MM.1S (cell line): ENCODE data around the gene PSMA2.

Experiments used
- DNase-seq: peaks from one replicate; pipeline ENCODE4 v3.0.0-alpha.2; 2015
- H2AFZ ChIP-seq: fragments of 300-600 bp; sonication (generic); 2 replicates; pipeline ENCODE4 v1.6.0; 2016; ENCODE audit warnings: antibody characterized with exemption, low read length
- H3F3A ChIP-seq: fragments of 300-600 bp; sonication (generic); 2 replicates; pipeline ENCODE4 v1.6.1; 2016; ENCODE audit warnings: mild to moderate bottlenecking, antibody characterized with exemption, low read length, moderate library complexity, mixed read lengths; ENCODE audit not compliant: insufficient read depth
- H3K27ac ChIP-seq: fragments of 300-600 bp; sonication (generic); 2 replicates; pipeline ENCODE4 v1.5.1; 2016; ENCODE audit warnings: mild to moderate bottlenecking, low read length
- H3K27me3 ChIP-seq: fragments of 300-600 bp; sonication (generic); replicated peaks from 2 replicates; pipeline ENCODE4 v1.6.0; 2016; ENCODE audit warnings: low read length; ENCODE audit not compliant: insufficient read depth
- H3K36me3 ChIP-seq: fragments of 300-600 bp; sonication (generic); replicated peaks from 2 replicates; pipeline ENCODE4 v1.6.1; 2016; ENCODE audit warnings: mild to moderate bottlenecking, low read length, mixed read lengths; ENCODE audit not compliant: insufficient read depth
- H3K4me1 ChIP-seq: fragments of 300-600 bp; sonication (generic); 2 replicates; pipeline ENCODE4 v1.6.1; 2016; ENCODE audit warnings: low read length, mixed read lengths
- H3K4me2 ChIP-seq: fragments of 300-600 bp; sonication (generic); 2 replicates; pipeline ENCODE4 v1.6.0; 2016; ENCODE audit warnings: low read depth, low read length
- H3K4me3 ChIP-seq: fragments of 300-600 bp; sonication (generic); 2 replicates; pipeline ENCODE4 v1.5.1; 2016; ENCODE audit warnings: low read length, mixed read lengths
- H3K79me2 ChIP-seq: fragments of 300-600 bp; sonication (generic); 2 replicates; pipeline ENCODE4 v1.6.1; 2016; ENCODE audit warnings: mixed run types, low read length, mixed read lengths
- H3K9ac ChIP-seq: fragments of 300-600 bp; sonication (generic); 2 replicates; pipeline ENCODE4 v1.6.1; 2016; ENCODE audit warnings: low read length, mixed read lengths
- H3K9me2 ChIP-seq: fragments of 300-600 bp; sonication (generic); replicated peaks from 2 replicates; pipeline ENCODE4 v1.6.1; 2016; ENCODE audit warnings: mild to moderate bottlenecking, low read length, mixed read lengths; ENCODE audit not compliant: insufficient read depth
- H3K9me3 ChIP-seq: fragments of 300-600 bp; sonication (generic); replicated peaks from 2 replicates; pipeline ENCODE4 v1.6.1; 2016; ENCODE audit warnings: mild to moderate bottlenecking, low read length, mixed read lengths; ENCODE audit not compliant: insufficient read depth
- H4K20me1 ChIP-seq: fragments of 300-600 bp; sonication (generic); 2 replicates; pipeline ENCODE4 v1.6.1; 2016; ENCODE audit warnings: mild to moderate bottlenecking, low read length, moderate library complexity, mixed read lengths; ENCODE audit not compliant: insufficient read depth
- EZH2 ChIP-seq: fragments of 300-600 bp; sonication (generic); optimal IDR thresholded peaks from 2 replicates; pipeline ENCODE3; 2017; ENCODE audit warnings: low read depth, mild to moderate bottlenecking, antibody characterized with exemption, low read length, mixed read lengths
- EZH2phosphoT487 ChIP-seq: fragments of 300-600 bp; sonication (generic); IDR thresholded peaks from 2 replicates; pipeline ENCODE4 v1.6.1; 2018; ENCODE audit warnings: antibody characterized with exemption, low read length
- TF ChIP-seq, protein P1 (sequence below): fragments of 300-600 bp; sonication (generic); IDR thresholded peaks from 2 replicates; pipeline ENCODE4 v1.5.1; 2016; ENCODE audit warnings: antibody characterized with exemption, low read length, mixed read lengths

PSMA2 gene

DNA sequence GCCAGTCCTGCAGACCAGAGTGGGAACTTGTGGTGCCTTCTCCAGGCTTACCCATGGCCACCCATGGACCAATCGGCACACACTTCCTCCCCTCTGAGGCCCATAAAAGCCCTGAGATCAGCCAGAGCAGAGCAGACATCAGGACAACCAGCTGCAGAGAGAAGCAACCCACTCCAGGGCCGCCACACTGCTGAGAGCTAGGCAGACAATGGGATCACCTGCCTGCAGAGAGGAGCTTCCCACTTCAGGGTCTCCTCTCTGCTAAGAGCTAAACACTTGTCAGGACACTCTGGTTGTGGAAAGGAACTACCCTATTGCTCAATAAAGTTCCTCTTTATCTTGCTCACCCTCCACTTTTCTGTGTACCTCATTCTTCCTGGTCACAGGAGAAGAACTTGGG is 54.1 kb downstream of the PSMA2 start:
- no peak for TF ChIP-seq EZH2
- no peak for TF ChIP-seq EZH2phosphoT487
- TF ChIP-seq, protein P1, sequence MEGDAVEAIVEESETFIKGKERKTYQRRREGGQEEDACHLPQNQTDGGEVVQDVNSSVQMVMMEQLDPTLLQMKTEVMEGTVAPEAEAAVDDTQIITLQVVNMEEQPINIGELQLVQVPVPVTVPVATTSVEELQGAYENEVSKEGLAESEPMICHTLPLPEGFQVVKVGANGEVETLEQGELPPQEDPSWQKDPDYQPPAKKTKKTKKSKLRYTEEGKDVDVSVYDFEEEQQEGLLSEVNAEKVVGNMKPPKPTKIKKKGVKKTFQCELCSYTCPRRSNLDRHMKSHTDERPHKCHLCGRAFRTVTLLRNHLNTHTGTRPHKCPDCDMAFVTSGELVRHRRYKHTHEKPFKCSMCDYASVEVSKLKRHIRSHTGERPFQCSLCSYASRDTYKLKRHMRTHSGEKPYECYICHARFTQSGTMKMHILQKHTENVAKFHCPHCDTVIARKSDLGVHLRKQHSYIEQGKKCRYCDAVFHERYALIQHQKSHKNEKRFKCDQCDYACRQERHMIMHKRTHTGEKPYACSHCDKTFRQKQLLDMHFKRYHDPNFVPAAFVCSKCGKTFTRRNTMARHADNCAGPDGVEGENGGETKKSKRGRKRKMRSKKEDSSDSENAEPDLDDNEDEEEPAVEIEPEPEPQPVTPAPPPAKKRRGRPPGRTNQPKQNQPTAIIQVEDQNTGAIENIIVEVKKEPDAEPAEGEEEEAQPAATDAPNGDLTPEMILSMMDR = no peak
- Histone ChIP-seq H3K79me2 (no peaks in the 10 kb centered on the region), H3F3A (no peaks in the 10 kb centered on the region), H3K4me1 (no peaks in the 10 kb centered on the region), H3K4me3 (no peak overlapping the region), H3K9ac (no peak overlapping the region), H3K9me3 (no peaks in the 10 kb centered on the region), H3K36me3 (no peaks in the 10 kb centered on the region), H4K20me1 (no peaks in the 10 kb centered on the region), H3K27me3 (no peaks in the 10 kb centered on the region), H3K9me2 (no peaks in the 10 kb centered on the region), H2AFZ (no peak overlapping the region), H3K27ac (no peak overlapping the region), H3K4me2 (no peak overlapping the region)
- no peak for DNase-seq

DNA sequence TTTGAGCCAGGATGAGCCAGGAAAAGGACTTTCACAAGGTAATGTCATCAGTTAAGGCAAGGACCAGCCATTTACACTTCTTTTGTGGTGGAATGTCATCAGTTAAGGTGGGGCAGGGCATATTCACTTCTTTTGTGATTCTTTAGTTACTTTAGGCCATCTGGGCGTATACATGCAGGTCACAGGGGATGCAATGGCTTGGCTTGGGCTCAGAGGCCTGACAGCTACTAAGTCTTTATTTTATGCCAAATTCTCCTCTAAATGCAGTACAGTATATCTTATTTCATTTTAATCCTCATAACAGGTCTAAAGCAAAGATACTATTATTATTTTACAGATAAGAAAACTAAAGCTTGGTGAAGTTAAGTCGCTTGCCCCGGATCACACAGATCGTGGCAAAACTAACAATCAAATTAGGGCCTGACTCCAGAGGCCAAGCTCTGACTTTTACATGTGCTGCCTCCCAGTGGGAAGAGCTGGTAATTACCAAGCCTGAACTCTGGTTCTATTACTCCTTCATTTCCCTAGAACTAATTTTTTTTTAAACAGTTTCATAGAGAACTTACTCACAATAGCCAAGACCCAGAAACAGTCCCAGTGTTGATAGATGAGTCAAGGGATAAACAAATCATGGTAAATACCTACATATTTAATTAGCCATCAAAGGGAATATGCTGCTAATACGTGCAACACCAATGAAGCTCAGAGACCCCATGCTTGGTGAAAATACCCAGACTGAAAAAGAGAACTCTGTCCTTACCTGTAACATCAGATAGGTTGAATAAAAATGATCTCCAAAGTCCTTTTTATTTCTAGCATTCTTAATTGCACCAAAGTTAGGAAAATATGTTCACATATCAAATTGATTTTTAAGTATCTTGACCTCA is 55.5 kb downstream of the PSMA2 start:
- Histone ChIP-seq H3K79me2 (no peaks in the 10 kb centered on the region), H2AFZ (no peak overlapping the region), H3K4me2 (no peak overlapping the region), H3K36me3 (no peaks in the 10 kb centered on the region), H4K20me1 (no peaks in the 10 kb centered on the region), H3F3A (no peaks in the 10 kb centered on the region), H3K27me3 (no peaks in the 10 kb centered on the region), H3K9me3 (no peaks in the 10 kb centered on the region), H3K4me3 (no peak overlapping the region), H3K4me1 (no peaks in the 10 kb centered on the region), H3K27ac (no peak overlapping the region), H3K9me2 (no peaks in the 10 kb centered on the region), H3K9ac (no peak overlapping the region)
- no peak for TF ChIP-seq EZH2
- TF ChIP-seq, protein P1 = peak; percentile 80
- DNase-seq = peak; percentile 65

DNA sequence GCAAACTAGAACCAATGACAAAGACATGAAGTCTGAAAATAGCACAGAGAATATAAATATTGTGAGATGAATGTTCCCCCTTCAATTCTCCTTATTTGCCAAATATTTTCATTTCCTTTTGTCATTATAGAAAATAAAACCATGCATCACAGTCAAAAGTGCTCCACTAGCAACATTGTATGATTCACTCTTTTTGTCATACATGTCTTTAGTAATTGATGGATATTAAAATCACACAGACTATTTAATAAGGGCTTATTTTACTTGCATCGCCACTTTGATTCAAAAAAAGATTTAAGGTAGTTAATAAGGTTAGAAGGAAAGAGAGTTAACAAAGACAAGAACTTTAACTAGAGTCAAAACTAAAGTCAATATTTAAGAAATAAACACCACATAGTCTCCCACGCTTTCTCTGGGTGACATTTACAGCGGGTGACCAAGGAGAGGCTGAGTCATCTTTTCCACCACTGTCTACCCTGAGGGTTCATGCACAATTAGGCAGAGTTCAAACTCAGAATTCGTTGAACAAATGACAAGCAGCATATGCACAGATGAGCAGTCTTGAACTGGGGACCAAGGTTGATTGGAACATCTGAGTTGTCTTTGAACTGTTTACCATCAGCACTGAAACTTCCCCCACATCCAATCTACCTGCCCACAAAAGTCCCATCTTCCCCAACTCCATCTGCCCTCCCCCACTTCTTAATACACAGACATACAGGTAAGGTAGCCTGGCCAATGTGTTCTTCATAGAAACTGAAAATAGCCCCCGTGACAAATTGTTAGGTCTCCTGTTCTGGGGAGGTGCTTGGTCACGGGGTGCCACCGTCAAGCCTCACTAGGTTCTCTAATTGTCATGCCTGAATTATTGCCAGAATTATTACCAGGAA is 62.6 kb downstream of the PSMA2 start:
- Histone ChIP-seq H3K9me2 (no peaks in the 10 kb centered on the region), H3K4me2 (no peak overlapping the region), H3K4me1 (no peaks in the 10 kb centered on the region), H3K9ac (no peak overlapping the region), H3K36me3 (no peaks in the 10 kb centered on the region), H3K4me3 (no peak overlapping the region), H3K9me3 (no peaks in the 10 kb centered on the region), H3K79me2 (no peaks in the 10 kb centered on the region), H3F3A (no peaks in the 10 kb centered on the region), H3K27me3 (no peaks in the 10 kb centered on the region), H2AFZ (no peak overlapping the region), H3K27ac (no peak overlapping the region), H4K20me1 (no peaks in the 10 kb centered on the region)
- DNase-seq = no peak
- TF ChIP-seq EZH2 (no peak), EZH2phosphoT487 (no peak)
- TF ChIP-seq, protein P1 = no peak
